Occipital lobe (tissue), 2 donors: ENCODE results near the gene CEP72. TPM values are rescaled to one million over a fixed set of nuclear protein-coding genes. Genes with fewer than 3 reads are reported as not detected.

Experiments used
- DNase-seq: peaks from one replicate; lab custom pipeline; 2025; lab: John Stamatoyannopoulos, UW
- total RNA-seq: library from RNA; depleted of rRNA; stranded (reverse); fragments of >200 nt; gene quantifications from one replicate; pipeline ENCODE4 v1.2.3, GENCODE V29; 2014

Gene CEP72
- total RNA-seq, 1 donor from 2014 or later, result 5.9 TPM

GRCh38 chr5:637581-638450 lies 25.7 kb downstream of the CEP72 start:
- no peak for DNase-seq

GRCh38 chr5:638501-639252 lies 26.5 kb downstream of the CEP72 start:
- no peak for DNase-seq

GRCh38 chr5:639253-639530 lies 27.1 kb downstream of the CEP72 start:
- no peak for DNase-seq

GRCh38 chr5:639584-640213 lies 27.6 kb downstream of the CEP72 start:
- no peak for DNase-seq

GRCh38 chr5:640461-641330 lies 28.6 kb downstream of the CEP72 start:
- no peak for DNase-seq

GRCh38 chr5:641331-641765 lies 29.2 kb downstream of the CEP72 start:
- no peak for DNase-seq

- no peak for DNase-seq
Measured at GRCh38 chr5:642481-642880, 30.3 kb downstream of the CEP72 start.

- DNase-seq, result no peak
Measured at GRCh38 chr5:643351-643801, 31.2 kb downstream of the CEP72 start.

GRCh38 chr5:643811-644271 lies 31.7 kb downstream of the CEP72 start:
- DNase-seq, result no peak

- DNase-seq, result no peak
Measured at GRCh38 chr5:644509-644908, 32.4 kb downstream of the CEP72 start.

GRCh38 chr5:644971-645370 lies 32.8 kb downstream of the CEP72 start:
- DNase-seq, result no peak

- no peak for DNase-seq
Measured at GRCh38 chr5:645421-645820, 33.3 kb downstream of the CEP72 start.

GRCh38 chr5:646396-647201 lies 34.5 kb downstream of the CEP72 start:
- DNase-seq, result no peak

GRCh38 chr5:647311-647710 lies 35.2 kb downstream of the CEP72 start:
- DNase-seq, result no peak

- no peak for DNase-seq
Measured at GRCh38 chr5:647727-648126, 35.6 kb downstream of the CEP72 start.

GRCh38 chr5:651296-652022 lies 39.3 kb downstream of the CEP72 start:
- no peak for DNase-seq

- no peak for DNase-seq
Measured at GRCh38 chr5:652023-652515, 39.9 kb downstream of the CEP72 start.

- no peak for DNase-seq
Measured at GRCh38 chr5:652773-653350, 40.7 kb downstream of the CEP72 start.
